GM12873 (cell line): ENCODE results near the gene KLHDC3.

Source experiments
- TF ChIP-seq, protein P1 (sequence below): IDR thresholded peaks from 2 replicates; pipeline ENCODE4 v1.5.1; 2012; ENCODE audit warnings: low read depth, mild to moderate bottlenecking, moderate library complexity, low read length, control low read depth; ENCODE audit not compliant: insufficient read depth; ENCODE audit errors: missing control alignments

KLHDC3 gene

DNA sequence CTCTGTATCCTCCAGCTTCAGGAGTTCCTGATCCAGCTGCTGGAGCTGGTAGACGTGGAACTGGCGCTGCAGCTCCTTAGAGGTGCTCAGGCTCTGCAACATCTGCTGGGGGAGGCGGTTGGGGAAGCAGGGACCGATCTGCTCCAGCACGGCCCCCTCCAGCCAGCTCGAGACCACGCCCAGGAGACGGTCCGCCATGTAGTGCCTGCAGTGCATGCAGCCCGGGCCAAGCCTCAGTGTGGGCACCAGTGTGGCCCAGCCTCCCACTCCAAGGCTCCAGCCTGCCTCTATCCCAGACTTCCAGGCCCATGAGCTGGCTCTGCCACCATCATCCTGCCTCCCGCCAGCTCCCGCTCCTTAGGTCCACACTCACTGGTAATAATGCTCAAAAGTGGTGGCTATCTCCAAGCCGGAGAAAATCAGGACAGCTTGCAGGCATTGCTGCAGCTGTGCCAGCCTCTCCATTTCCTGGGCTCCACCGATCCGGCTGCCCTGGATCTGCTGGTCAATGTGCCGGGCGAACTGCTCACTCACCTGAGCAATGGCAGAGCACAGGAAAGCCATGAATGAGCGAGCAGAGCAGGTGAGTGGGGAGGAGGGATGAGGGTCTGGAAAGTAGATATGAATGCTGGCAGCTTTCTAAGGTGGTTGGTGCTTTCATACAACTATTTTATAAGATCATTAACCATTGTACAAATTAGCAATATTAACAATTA is 26.7 kb downstream of the KLHDC3 start:
- TF ChIP-seq, protein P1, sequence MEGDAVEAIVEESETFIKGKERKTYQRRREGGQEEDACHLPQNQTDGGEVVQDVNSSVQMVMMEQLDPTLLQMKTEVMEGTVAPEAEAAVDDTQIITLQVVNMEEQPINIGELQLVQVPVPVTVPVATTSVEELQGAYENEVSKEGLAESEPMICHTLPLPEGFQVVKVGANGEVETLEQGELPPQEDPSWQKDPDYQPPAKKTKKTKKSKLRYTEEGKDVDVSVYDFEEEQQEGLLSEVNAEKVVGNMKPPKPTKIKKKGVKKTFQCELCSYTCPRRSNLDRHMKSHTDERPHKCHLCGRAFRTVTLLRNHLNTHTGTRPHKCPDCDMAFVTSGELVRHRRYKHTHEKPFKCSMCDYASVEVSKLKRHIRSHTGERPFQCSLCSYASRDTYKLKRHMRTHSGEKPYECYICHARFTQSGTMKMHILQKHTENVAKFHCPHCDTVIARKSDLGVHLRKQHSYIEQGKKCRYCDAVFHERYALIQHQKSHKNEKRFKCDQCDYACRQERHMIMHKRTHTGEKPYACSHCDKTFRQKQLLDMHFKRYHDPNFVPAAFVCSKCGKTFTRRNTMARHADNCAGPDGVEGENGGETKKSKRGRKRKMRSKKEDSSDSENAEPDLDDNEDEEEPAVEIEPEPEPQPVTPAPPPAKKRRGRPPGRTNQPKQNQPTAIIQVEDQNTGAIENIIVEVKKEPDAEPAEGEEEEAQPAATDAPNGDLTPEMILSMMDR = no peak

DNA sequence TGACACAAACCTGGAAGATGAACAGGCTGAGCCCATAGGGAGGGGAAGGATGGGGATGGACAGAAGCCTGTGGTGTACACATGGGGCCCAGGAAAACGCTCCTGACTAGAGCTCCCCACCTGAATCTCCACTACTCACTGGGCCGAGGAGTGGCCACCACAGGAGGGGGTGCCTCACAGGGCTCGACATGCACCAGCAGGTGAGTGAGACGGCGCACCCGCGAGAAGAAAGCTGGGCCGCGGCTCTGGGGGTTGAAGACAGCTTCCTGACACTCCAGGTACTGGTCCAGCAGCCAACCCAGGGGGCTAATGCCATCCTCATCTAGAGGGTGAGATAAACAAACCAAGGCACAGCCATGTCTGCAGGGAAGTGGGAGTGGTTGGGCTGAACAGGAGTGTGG is 29.3 kb downstream of the KLHDC3 start:
- TF ChIP-seq, protein P1 = no peak

DNA sequence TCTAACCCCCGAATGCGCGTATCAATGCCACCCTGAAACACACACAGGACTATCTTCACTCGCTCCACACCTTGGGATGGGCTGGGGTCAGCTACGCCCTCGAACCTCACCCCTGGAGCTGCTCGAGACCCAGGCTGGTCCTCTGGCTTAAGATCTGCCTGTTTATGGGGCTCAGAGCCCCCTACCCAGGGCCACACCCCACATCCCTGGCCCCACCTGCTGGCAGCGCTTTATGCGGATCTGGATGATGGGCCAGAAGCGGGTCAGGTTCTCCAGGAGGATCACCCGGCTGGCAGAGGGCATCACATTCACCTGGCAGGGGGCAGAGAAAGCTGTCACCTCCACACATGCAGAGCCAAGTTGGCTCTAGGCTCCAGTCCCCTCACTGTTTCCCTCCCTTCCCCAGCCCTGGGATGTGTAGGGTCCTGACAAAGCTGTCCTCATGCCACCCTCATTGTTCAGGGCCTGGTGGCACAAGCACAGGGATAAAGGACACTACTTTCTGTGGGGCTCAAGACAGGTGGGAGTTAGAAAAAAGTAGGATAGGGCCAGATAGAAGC is 31.4 kb downstream of the KLHDC3 start:
- TF ChIP-seq, protein P1 = no peak

DNA sequence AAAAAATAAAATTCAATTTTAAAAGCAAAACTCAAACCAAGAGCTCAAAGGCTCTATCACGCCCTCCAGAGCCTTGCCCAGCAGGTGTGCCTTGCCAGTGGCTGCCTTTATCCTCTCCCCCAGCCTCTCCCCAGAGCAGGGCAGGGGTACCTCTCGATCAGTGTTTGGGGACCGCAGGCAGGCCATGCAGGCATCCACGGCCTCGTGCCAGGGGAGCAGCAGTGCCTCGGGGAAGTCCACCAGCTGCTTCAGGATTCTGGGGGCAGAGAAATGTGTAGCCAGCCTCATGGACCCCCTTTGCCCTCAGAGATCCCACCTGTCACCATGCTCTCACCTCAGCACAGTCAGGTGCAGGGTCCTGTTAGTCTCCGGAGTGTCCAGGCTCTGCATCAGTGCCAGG is 33.9 kb downstream of the KLHDC3 start:
- TF ChIP-seq, protein P1 = no peak

DNA sequence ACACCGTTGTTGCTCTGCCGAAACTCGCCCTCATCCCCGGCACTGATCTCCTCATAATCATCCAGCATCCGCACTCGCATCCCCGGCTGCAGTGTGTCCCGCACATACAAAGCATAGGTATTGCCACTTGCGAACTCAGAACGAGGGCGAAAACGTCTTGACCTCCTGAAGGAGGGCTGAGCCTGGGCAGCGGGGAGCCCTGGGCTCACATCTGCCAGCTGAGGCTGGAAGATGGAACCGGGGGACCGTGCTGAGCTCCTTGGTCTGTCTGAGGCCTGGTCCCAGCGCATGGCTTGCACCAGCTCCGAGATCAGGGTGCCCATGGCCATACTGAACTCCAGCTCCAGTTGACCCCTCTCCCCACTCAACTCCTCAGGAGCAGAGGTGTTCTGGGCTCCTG is 36.9 kb downstream of the KLHDC3 start:
- TF ChIP-seq, protein P1 = no peak

DNA sequence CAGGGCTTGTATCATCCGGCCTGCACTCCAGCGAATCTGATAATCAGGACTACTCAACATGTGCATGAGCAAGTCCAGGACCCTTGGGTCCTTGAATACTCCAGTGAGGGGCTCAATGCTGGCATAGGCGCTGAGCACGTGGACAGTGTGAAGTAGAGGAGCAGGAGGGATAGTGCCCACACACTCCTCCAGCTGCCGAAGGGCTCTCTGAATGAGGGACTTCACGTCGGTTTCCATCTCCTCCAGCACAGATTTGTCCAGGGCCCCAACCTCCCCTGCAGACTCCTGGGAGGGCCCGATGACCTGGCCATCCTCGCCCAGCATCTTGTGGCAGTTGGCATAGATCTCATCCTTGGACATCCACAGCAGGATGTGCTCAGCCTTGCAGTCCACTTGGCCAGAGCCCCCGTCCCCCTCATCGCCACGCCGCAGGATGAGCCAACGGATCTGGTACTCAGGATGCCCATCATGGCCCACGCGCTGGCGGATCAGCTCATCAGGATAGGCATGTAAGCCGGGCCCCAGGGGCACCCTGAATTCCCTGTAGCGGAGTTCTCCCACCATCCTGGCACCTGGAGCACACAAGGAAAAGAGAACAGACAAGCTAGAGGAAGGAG is 38.3 kb downstream of the KLHDC3 start:
- TF ChIP-seq, protein P1 = no peak

DNA sequence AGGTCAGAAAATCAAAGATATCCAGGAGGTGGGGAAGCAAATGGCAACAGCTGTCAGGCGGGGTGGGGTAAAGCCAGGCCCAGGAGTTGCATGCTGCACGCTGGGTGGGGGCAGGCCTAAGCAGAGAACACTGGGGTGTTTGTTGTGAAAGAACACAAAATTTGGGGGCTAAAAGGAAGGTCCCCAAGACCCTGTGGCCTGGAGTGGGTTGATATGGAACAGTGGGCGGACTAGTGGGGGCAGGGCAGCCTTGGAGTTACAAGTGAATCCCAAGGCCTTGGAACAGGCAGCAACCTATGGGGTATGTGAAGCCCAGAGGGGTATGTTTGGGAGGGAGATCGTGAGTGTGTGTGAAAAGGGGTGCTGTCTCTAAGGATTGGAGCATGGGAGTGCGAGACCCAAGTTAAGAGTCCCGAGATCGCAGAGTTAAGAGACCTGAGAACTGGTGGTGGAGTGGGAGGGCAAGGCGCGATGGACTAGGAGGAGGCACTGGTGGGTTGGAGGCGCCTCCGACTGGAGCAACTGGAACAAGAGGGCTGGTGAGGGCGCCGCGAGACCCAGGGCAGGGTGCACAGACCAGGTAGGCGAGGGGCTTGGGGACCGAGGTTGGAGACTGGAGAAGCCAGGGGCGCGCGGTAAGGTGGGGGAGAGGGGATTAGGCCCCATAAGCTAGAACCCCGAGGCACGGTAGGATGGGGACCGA is 38.9 kb downstream of the KLHDC3 start:
- TF ChIP-seq, protein P1 = no peak
